22Rv1 (cell line): ENCODE measurements around the gene RPUSD3.

Experiments used
- CTCF ChIP-seq: fragments of 450-650 bp; IDR thresholded peaks from 2 replicates; pipeline ENCODE4 v1.5.1; 2017; ENCODE audit warnings: mild to moderate bottlenecking
- ZFX ChIP-seq: fragments of 450-650 bp; IDR thresholded peaks from 2 replicates; pipeline ENCODE4 v1.6.1; 2017; ENCODE audit warnings: antibody characterized with exemption, borderline replicate concordance

GRCh38 chr3:9890249-9891071 is 46.7 kb upstream of the RPUSD3 start, which contains the start of gene JAGN1:
- no peak for TF ChIP-seq CTCF
- TF ChIP-seq ZFX = no peak
